Measurements from ENCODE around the gene SPATA13. TPM values are rescaled to one million over a fixed set of nuclear protein-coding genes. Genes with fewer than 3 reads are reported as not detected.

The SPATA13 gene
- total and polyA plus RNA-seq, 10 of the 15 experiments (the other 5 are each of a cell fraction or from before 2014, with no cell fraction given), result 2.4 to 11.1 (median 10.2) TPM

- in situ Hi-C loops (cut with MboI), result no loop called here
- ChIA-PET RAD21 (ENCODE audit: unreplicated experiment) (interaction anchor here (1.0 to 1.1 kb wide), 3 partner anchors 12 to 76 kb away, joined by 3 read pairs; no protein-coding TSS in a partner anchor), CTCF (interaction anchor here (0.7 to 1.4 kb wide), 5 partner anchors 8 to 150 kb away, joined by 3 to 5 read pairs (median 3); no protein-coding TSS in a partner anchor), POLR2A (no interaction called here), SMC1A (ENCODE audit: uncharacterized antibody, unreplicated experiment) (interaction anchor here (0.9 to 1.4 kb wide), 3 partner anchors 12 to 149 kb away, joined by 3 to 4 read pairs (median 3); no protein-coding TSS in a partner anchor)
- no peak overlapping the region for H3K27ac ChIP-seq (ENCODE audit: control insufficient read depth, insufficient read depth)
- TF ChIP-seq GATAD2B (conservative IDR thresholded peaks at IDR 0.05; ENCODE audit: low read depth) (no peak), RELB (IDR thresholded peaks at IDR 0.05; ENCODE audit: low read depth) (no peak), RAD21 (IDR thresholded peaks at IDR 0.05; ENCODE audit: insufficient read depth, low read depth, low read length) (no peak), STAT3 (IDR thresholded peaks at IDR 0.05; ENCODE audit: low read depth, low read length) (no peak), IRF5 (IDR thresholded peaks at IDR 0.05; ENCODE audit: borderline replicate concordance) (no peak), IKZF2 (IDR thresholded peaks at IDR 0.05) (no peak), BHLHE40 (IDR thresholded peaks at IDR 0.05; ENCODE audit: borderline replicate concordance in 1 of 2, low read depth in 2 of 2, low read length in 1 of 2) (no peak)
- WGBS (ENCODE audit: insufficient coverage, insufficient replicate concordance, low lambda C conversion rate, missing lambda C conversion rate), result 28% methylated on average over 3 of the region's 3 CpGs
- BruUV-seq (replicated peaks), result no TSS peak
- no peak for FAIRE-seq
- no peak overlapping the region for H2AFZ ChIP-seq (ENCODE audit: control insufficient read depth, low read depth, low read length)
- H3K4me2 ChIP-seq (ENCODE audit: control insufficient read depth, insufficient read depth), result no peak overlapping the region
- no peaks in the 10 kb centered on the region for H3K4me1 ChIP-seq (ENCODE audit: control insufficient read depth, insufficient read depth, low read length)
- no peaks in the 10 kb centered on the region; a peak in 1 of 4 replicates for H3K27me3 ChIP-seq (replicated peaks in 1 of 2; ENCODE audit: control insufficient read depth in 2 of 2, insufficient read depth in 2 of 2, low read length in 1 of 2)
- no peaks in the 10 kb centered on the region for H3K9me3 ChIP-seq (replicated peaks; ENCODE audit: control insufficient read depth, insufficient read depth, low read length)
- H3K79me2 ChIP-seq (ENCODE audit: control insufficient read depth, insufficient read depth, low read length), result no peaks in the 10 kb centered on the region
- no peak overlapping the region for H3K4me3 ChIP-seq
- H4K20me1 ChIP-seq (ENCODE audit: control insufficient read depth, insufficient read depth), result no peaks in the 10 kb centered on the region
- no peak for ATAC-seq
- H3K9ac ChIP-seq (ENCODE audit: control insufficient read depth, insufficient read depth, low read length), result no peak overlapping the region
- no peak for DNase-seq (ENCODE audit: low read depth, low spot score)
- intact Hi-C loops (cut with micrococcal nuclease; ENCODE audit: unreplicated experiment), result no loop called here
- no peaks in the 10 kb centered on the region for H3K36me3 ChIP-seq (ENCODE audit: control insufficient read depth in 2 of 2, insufficient read depth in 2 of 2, low read length in 1 of 2)
Measured at GRCh38 chr13:24203273-24203672, 42.8 kb downstream of the SPATA13 start.

All from GM12878 (cell line).